OCI-LY1 (cell line): Measurements from ENCODE around the gene XRRA1.

Source experiments
- CTCF ChIP-seq: fragments of 200-600 bp; sonication (generic), shearing (Covaris generic); IDR thresholded peaks from 2 replicates; pipeline ENCODE4 v1.5.1; 2017; ENCODE audit warnings: mild to moderate bottlenecking, antibody characterized with exemption, low read length, moderate library complexity, mixed read lengths
- EZH2 ChIP-seq: fragments of 200-600 bp; sonication (generic), shearing (Covaris generic); IDR thresholded peaks from 2 replicates; pipeline ENCODE4 v1.8.0; 2017; ENCODE audit warnings: borderline replicate concordance, mixed run types, mild to moderate bottlenecking, antibody characterized with exemption, low read length, moderate library complexity, mixed read lengths

GRCh38 chr11:74860743-74861142 lies 88.1 kb downstream of the XRRA1 start:
- no peak for TF ChIP-seq CTCF
- no peak for TF ChIP-seq EZH2
